ENCODE results near the gene NT5DC3. TPM values are rescaled to one million over a fixed set of nuclear protein-coding genes. Genes with fewer than 3 reads are reported as not detected.

NT5DC3 gene
- total RNA-seq, 1 donor from 2014 or later: 4.7 TPM

- intact Hi-C loops (cut with DNase I): no loop called here
- DNase-seq (ENCODE audit: low spot score): no peak
Observed at GRCh38 chr12:103794309-103795213, 46.5 kb downstream of the NT5DC3 start.

- intact Hi-C loops (cut with DNase I): no loop called here
Observed at GRCh38 chr12:103793512-103794045, 47.5 kb downstream of the NT5DC3 start.

DNA sequence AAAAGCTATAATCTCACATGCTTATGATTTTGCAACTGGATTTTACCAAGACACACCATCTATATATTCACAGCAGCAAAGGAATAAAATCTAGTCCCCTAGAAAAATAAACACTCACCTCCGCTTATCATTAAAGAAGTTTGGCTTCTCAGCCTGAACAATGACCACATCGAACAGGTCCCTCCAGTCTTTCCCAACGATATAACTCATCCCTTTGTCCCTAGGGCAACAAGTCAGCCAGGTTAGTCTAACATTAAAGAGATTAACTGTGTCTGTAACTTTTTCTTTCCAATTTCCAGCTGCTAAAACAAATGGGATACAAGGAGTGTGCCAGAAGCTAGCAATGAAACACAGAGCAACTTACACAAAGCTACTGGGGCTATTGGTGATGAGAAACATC lies 48.0 kb downstream of the NT5DC3 start:
- intact Hi-C loops (cut with DNase I): no loop called here

More at GRCh38 chr12:103793512-103794045, 47.5 kb downstream of the NT5DC3 start:
- DNase-seq (ENCODE audit: low spot score): no peak

GRCh38 chr12:103791350-103791920 lies 49.6 kb downstream of the NT5DC3 start:
- no peak for DNase-seq (ENCODE audit: low spot score)
- intact Hi-C loops (cut with DNase I): no loop called here

More for the DNA sequence above, 48.0 kb downstream of the NT5DC3 start:
- no peak for DNase-seq (ENCODE audit: low spot score)

DNA sequence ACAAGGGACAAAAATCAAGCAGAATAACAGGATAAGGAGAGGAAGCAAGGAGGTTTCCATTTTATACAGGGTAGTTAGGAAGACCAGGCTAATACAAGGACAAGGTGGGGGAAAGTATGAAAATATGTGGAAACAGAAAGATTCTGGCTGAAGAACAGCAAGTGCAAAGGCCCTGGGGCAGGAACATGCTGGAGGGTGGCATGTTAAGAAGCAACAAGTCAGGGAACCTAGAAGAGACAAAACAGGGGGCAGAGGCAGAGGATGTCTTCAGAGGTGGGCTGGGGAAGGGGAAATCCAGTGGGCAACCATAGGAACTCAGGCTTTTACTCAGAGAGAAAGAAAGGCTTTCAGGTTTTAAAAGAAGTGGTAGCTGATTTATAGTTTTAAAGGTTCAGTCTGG lies 54.8 kb downstream of the NT5DC3 start:
- intact Hi-C loops (cut with DNase I): no loop called here
- no peak for DNase-seq (ENCODE audit: low spot score)

DNA sequence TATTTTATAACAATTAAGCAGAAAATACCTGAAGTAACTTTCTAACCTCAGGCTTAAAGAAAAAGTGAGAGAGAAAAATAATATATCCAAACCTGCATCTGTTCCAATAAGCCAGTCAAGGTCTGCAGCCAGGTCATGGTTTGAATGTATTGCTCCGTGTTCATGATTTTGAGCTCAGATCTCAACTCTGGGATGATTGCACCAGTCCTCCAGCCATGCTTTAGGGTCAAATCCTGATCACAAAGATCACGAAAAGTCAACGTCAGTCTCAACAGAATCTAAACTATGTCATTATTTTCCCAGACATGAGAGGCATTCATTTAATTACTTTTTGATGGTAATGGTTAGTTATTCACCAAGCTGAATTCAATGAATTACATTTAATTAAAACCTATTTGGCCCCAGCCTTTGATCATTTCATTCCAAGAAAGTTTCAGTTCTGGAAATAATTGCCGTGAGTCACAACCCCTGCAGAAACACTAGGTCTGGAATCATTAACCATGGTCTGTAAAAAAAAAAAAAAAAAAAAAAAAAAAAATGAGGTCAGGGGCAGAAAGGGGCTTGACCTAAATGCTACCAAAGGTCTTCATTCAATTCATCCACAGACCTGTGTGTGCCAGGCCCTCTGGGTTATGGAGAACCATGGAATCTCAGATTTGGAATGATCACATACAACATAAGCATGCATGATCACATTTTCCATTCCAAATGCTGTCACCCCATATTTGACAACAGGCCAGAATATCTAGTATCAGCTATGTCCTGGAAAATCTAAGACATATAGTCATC lies 55.6 kb downstream of the NT5DC3 start:
- intact Hi-C loops (cut with DNase I): no loop called here
- no peak for DNase-seq (ENCODE audit: low spot score)

- intact Hi-C loops (cut with DNase I): no loop called here
- no peak for DNase-seq (ENCODE audit: low spot score)
Observed at GRCh38 chr12:103783744-103784664, 57.0 kb downstream of the NT5DC3 start.

GRCh38 chr12:103782399-103782798 lies 58.6 kb downstream of the NT5DC3 start:
- intact Hi-C loops (cut with DNase I): no loop called here
- no peak for DNase-seq (ENCODE audit: low spot score)

GRCh38 chr12:103780992-103781391 lies 60.0 kb downstream of the NT5DC3 start:
- intact Hi-C loops (cut with DNase I): no loop called here
- no peak for DNase-seq (ENCODE audit: low spot score)

- no peak for DNase-seq (ENCODE audit: low spot score)
- intact Hi-C loops (cut with DNase I): no loop called here
Observed at GRCh38 chr12:103780093-103780440, 61.0 kb downstream of the NT5DC3 start.

- intact Hi-C loops (cut with DNase I): no loop called here
- DNase-seq (ENCODE audit: low spot score): no peak
Observed at GRCh38 chr12:103779410-103780092, 61.5 kb downstream of the NT5DC3 start.

GRCh38 chr12:103778781-103779180 lies 62.3 kb downstream of the NT5DC3 start:
- DNase-seq (ENCODE audit: low spot score): no peak
- intact Hi-C loops (cut with DNase I): no loop called here

GRCh38 chr12:103774977-103775560 lies 66.0 kb downstream of the NT5DC3 start:
- DNase-seq (ENCODE audit: low spot score): no peak
- intact Hi-C loops (cut with DNase I): no loop called here

- no peak for DNase-seq (ENCODE audit: low spot score)
- intact Hi-C loops (cut with DNase I): no loop called here
Observed at GRCh38 chr12:103773109-103773910, 67.7 kb downstream of the NT5DC3 start.

DNA sequence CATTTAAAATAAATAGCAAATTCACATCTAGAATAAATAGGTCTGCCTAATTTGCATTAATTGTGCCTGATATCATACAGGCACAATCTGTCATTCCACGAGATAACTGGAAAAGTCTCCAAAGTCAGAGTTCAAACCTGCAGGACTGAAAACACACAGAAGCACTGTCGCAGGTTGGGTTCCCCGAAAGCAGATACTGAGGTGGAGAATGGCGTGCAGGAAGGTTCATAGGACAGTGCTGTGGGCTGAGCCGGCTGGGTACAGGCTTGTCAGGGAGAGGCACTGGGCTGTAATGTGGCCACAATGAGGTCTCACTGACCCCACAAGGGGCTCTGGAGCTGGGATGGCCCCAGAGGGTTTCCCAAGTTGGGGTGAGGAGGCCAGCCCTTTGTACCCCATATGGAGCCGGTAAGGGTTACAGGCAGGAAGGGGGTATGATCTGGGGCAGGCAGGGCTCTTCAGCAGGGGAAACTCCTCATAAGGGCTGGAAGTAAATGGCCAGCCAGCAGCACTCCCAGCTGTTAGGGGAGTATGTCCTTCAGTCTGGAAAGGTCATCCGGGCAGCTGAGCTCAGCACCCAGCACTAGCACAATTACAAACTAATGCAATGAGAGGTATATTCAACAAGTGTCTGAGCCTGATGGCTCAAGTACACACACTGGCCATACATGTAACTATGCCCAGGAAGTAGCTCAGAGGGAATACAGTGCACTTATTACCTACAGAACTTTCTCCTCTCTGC lies 68.5 kb downstream of the NT5DC3 start:
- DNase-seq (ENCODE audit: low spot score): no peak
- intact Hi-C loops (cut with DNase I): no loop called here

DNA sequence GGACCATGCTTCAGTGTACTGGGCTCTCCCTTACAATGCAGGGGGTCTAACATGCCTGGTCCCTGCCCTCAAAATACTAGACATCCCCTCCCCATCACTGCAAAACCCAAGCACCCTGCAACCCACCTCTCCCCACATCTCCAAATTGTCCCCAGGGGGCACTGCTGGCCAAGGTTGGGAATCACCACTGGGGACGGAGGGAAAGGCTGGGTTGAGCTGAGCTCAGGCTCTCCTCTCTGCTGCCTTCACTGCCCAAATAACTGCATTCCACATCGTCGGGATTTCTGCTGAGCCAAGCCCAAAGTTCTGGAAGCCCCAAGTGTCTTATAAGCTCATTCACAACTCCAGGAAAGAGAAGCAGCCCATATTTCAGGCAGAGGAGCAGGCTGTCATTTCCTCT lies 69.6 kb downstream of the NT5DC3 start:
- peak; percentile 77 for DNase-seq (ENCODE audit: low spot score)
- intact Hi-C loops (cut with DNase I): no loop called here
